ENCODE data around the gene RPS18. TPM values are rescaled to one million over a fixed set of nuclear protein-coding genes. Genes with fewer than 3 reads are reported as not detected.

The RPS18 gene
- total RNA-seq, 1 experiment from 2014 or later, result 4,062 TPM

DNA sequence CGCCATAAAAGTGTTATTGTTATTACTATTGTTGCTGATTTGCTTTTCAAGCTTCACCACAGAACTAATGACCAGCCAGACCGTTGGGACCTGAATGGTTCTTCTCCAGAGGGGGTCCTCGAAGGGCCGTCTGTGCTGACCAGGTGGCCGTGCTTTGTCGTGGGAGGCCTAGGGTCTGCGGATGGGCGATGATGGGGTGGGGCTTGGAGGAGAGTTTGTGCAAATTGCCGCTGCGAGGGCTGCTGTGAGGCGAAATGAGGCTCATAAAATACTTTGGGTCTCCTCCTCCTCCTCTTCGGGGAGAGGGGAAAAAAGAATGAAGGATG is 51.7 kb downstream of the RPS18 start:
- H3K4me1 ChIP-seq (ENCODE audit: control insufficient read depth in 1 of 2, insufficient read depth in 2 of 2, low read length in 2 of 2), result peaks cover 25 to 55% of the 10 kb centered on the region in 2 experiments
- no peaks in the 10 kb centered on the region for H3K9me3 ChIP-seq (ENCODE audit: control insufficient read depth in 1 of 2, insufficient read depth in 1 of 2, low read depth in 1 of 2, low read length in 2 of 2)
- no peak for TF ChIP-seq FOSL1 (IDR thresholded peaks at IDR 0.05; ENCODE audit: low read depth)
- no peak for TF ChIP-seq ZNF274 (IDR thresholded peaks at IDR 0.05; ENCODE audit: low read depth, low read length)
- no peak for TF ChIP-seq YY1 (IDR thresholded peaks at IDR 0.05; ENCODE audit: extremely low read depth, insufficient replicate concordance, low read depth, low read length)
- no peak for TF ChIP-seq SIN3A (IDR thresholded peaks at IDR 0.05; ENCODE audit: low read depth)
- TF ChIP-seq JUND (IDR thresholded peaks at IDR 0.05), result no peak
- no peak for TF ChIP-seq EZH2phosphoT487 (IDR thresholded peaks at IDR 0.05; ENCODE audit: borderline replicate concordance)
- TF ChIP-seq, protein P1, sequence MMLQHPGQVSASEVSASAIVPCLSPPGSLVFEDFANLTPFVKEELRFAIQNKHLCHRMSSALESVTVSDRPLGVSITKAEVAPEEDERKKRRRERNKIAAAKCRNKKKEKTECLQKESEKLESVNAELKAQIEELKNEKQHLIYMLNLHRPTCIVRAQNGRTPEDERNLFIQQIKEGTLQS (IDR thresholded peaks at IDR 0.05), result no peak
- no peak for TF ChIP-seq SRF (IDR thresholded peaks at IDR 0.05; ENCODE audit: low read depth)
- TF ChIP-seq, protein P2, sequence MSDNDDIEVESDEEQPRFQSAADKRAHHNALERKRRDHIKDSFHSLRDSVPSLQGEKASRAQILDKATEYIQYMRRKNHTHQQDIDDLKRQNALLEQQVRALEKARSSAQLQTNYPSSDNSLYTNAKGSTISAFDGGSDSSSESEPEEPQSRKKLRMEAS (IDR thresholded peaks at IDR 0.05), result no peak
- TF ChIP-seq POLR2AphosphoS5 (IDR thresholded peaks at IDR 0.05; ENCODE audit: low read depth, low read length), result no peak
- no peak for TF ChIP-seq SP1 (IDR thresholded peaks at IDR 0.05; ENCODE audit: low read depth)
- TF ChIP-seq EZH2 (IDR thresholded peaks at IDR 0.05), result no peak
- no peak for TF ChIP-seq TCF7L2 (IDR thresholded peaks at IDR 0.05; ENCODE audit: borderline replicate concordance, extremely low read depth, insufficient read depth, insufficient read length)
- no peak for TF ChIP-seq POLR2A (IDR thresholded peaks at IDR 0.05; ENCODE audit: borderline replicate concordance, extremely low read depth, insufficient read depth, insufficient read length)
- TF ChIP-seq, protein P3, sequence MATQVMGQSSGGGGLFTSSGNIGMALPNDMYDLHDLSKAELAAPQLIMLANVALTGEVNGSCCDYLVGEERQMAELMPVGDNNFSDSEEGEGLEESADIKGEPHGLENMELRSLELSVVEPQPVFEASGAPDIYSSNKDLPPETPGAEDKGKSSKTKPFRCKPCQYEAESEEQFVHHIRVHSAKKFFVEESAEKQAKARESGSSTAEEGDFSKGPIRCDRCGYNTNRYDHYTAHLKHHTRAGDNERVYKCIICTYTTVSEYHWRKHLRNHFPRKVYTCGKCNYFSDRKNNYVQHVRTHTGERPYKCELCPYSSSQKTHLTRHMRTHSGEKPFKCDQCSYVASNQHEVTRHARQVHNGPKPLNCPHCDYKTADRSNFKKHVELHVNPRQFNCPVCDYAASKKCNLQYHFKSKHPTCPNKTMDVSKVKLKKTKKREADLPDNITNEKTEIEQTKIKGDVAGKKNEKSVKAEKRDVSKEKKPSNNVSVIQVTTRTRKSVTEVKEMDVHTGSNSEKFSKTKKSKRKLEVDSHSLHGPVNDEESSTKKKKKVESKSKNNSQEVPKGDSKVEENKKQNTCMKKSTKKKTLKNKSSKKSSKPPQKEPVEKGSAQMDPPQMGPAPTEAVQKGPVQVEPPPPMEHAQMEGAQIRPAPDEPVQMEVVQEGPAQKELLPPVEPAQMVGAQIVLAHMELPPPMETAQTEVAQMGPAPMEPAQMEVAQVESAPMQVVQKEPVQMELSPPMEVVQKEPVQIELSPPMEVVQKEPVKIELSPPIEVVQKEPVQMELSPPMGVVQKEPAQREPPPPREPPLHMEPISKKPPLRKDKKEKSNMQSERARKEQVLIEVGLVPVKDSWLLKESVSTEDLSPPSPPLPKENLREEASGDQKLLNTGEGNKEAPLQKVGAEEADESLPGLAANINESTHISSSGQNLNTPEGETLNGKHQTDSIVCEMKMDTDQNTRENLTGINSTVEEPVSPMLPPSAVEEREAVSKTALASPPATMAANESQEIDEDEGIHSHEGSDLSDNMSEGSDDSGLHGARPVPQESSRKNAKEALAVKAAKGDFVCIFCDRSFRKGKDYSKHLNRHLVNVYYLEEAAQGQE (IDR thresholded peaks at IDR 0.05; ENCODE audit: low read depth), result no peak
- TF ChIP-seq CEBPB (IDR thresholded peaks at IDR 0.05; ENCODE audit: low read depth), result no peak
- TF ChIP-seq ZFX (IDR thresholded peaks at IDR 0.05), result no peak
- no peak for TF ChIP-seq RAD21 (IDR thresholded peaks at IDR 0.05; ENCODE audit: low read depth)
- TF ChIP-seq, protein P4, sequence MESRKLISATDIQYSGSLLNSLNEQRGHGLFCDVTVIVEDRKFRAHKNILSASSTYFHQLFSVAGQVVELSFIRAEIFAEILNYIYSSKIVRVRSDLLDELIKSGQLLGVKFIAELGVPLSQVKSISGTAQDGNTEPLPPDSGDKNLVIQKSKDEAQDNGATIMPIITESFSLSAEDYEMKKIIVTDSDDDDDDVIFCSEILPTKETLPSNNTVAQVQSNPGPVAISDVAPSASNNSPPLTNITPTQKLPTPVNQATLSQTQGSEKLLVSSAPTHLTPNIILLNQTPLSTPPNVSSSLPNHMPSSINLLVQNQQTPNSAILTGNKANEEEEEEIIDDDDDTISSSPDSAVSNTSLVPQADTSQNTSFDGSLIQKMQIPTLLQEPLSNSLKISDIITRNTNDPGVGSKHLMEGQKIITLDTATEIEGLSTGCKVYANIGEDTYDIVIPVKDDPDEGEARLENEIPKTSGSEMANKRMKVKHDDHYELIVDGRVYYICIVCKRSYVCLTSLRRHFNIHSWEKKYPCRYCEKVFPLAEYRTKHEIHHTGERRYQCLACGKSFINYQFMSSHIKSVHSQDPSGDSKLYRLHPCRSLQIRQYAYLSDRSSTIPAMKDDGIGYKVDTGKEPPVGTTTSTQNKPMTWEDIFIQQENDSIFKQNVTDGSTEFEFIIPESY (IDR thresholded peaks at IDR 0.05; ENCODE audit: extremely low read depth, insufficient replicate concordance, low read length), result no peak
- TF ChIP-seq CBX3 (IDR thresholded peaks at IDR 0.05; ENCODE audit: low read depth), result no peak
- ATAC-seq, result no peak
- H3K79me2 ChIP-seq (ENCODE audit: insufficient read depth, low read length), result peaks cover 41% of the 10 kb centered on the region
- no peak for DNase-seq (ENCODE audit: low read depth, low spot score)
- no peaks in the 10 kb centered on the region for H3K27me3 ChIP-seq (ENCODE audit: insufficient read depth, low read length)
- peak overlapping the region; percentile 94 for H3K9ac ChIP-seq (ENCODE audit: low read length)
- intact Hi-C loops (cut with micrococcal nuclease), result no loop called here
- H4K20me1 ChIP-seq (ENCODE audit: insufficient read depth), result no peaks in the 10 kb centered on the region
- BruUV-seq (replicated peaks), result TSS peak; percentile 95
- ChIA-PET CTCF (no interaction called here), POLR2A (interaction anchor here (0.7 kb wide), 1 partner anchor 16 kb away, joined by 3 read pairs; no protein-coding TSS in a partner anchor), RAD21 (ENCODE audit: low non-redundant PET in 1 of 2, low total read pairs in 2 of 2, uncharacterized antibody in 2 of 2, unreplicated experiment in 2 of 2) (no interaction called here)
- H3K27ac ChIP-seq (ENCODE audit: low read depth, low read length), result peak overlapping the region; percentile 57
- H3K4me2 ChIP-seq (ENCODE audit: low read length), result peak overlapping the region; percentile 100
- H3K36me3 ChIP-seq (ENCODE audit: control insufficient read depth in 1 of 2, insufficient read depth in 2 of 2, low read length in 2 of 2), result peaks cover 21 to 29% of the 10 kb centered on the region in 2 experiments; a peak in 3 of 4 replicates
- peak overlapping the region; percentile 73 for H2AFZ ChIP-seq (ENCODE audit: low read depth, low read length, poor library complexity, severe bottlenecking)
- no peaks in the 10 kb centered on the region for H3K9me2 ChIP-seq (ENCODE audit: insufficient read depth)
- peak overlapping the region; percentile 86 to 92 for H3K4me3 ChIP-seq (replicated peaks in 1 of 2; ENCODE audit: low read depth in 1 of 2, low read length in 2 of 2)
